GM18505 (cell line): ENCODE measurements around the gene PPM1B.
"Not testable (repeated sequence)": the region's sequence is repeated elsewhere in the genome, so short reads cannot be mapped to it uniquely, and the experiment has no call there.

Experiments
- ATAC-seq: cut with Tn5 transposase; IDR thresholded peaks from one replicate; pipeline ENCODE4 v1.9.1; 2021; ENCODE audit not compliant: unreplicated experiment
- POLR2A ChIP-seq: IDR thresholded peaks from 4 replicates; pipeline ENCODE4 v1.6.1; 2011; ENCODE audit warnings: borderline replicate concordance; ENCODE audit not compliant: insufficient read depth, insufficient read length; ENCODE audit errors: extremely low read depth

PPM1B gene

GRCh38 chr2:44254023-44254422 is 85.3 kb downstream of the PPM1B start:
- TF ChIP-seq POLR2A = no peak
- no peak for ATAC-seq

GRCh38 chr2:44255704-44256103 is 87.0 kb downstream of the PPM1B start:
- ATAC-seq = not testable (repeated sequence)

- ATAC-seq = not testable (repeated sequence)
These were observed 89.1 kb downstream of the PPM1B start for GRCh38 chr2:44257802-44258201.

- no peak for ATAC-seq
- no peak for TF ChIP-seq POLR2A
These were observed 98.7 kb downstream of the PPM1B start for GRCh38 chr2:44267269-44267795.

GRCh38 chr2:44267796-44268648 is 99.3 kb downstream of the PPM1B start:
- no peak for TF ChIP-seq POLR2A
- no peak for ATAC-seq

GRCh38 chr2:44269831-44270230 is 101.2 kb downstream of the PPM1B start:
- no peak for ATAC-seq
- TF ChIP-seq POLR2A = no peak

- TF ChIP-seq POLR2A = no peak
- ATAC-seq = no peak
These were observed 102.6 kb downstream of the PPM1B start for GRCh38 chr2:44271296-44271695.

- TF ChIP-seq POLR2A = no peak
- ATAC-seq = no peak
These were observed 104.4 kb downstream of the PPM1B start for GRCh38 chr2:44273076-44273475.

- TF ChIP-seq POLR2A = no peak
- no peak for ATAC-seq
These were observed 104.9 kb downstream of the PPM1B start for GRCh38 chr2:44273596-44273995.

GRCh38 chr2:44275927-44276303 is 107.2 kb downstream of the PPM1B start:
- ATAC-seq = no peak
- no peak for TF ChIP-seq POLR2A

GRCh38 chr2:44277541-44277940 is 108.9 kb downstream of the PPM1B start:
- no peak for ATAC-seq
- TF ChIP-seq POLR2A = no peak

- no peak for ATAC-seq
- TF ChIP-seq POLR2A = no peak
These were observed 112.2 kb downstream of the PPM1B start for GRCh38 chr2:44280869-44281268.
